ENCODE results near the gene LARP6.

GRCh38 chr15:70845602-70846360 lies 8.2 kb downstream of the LARP6 start:
- TF ChIP-seq, protein P1, sequence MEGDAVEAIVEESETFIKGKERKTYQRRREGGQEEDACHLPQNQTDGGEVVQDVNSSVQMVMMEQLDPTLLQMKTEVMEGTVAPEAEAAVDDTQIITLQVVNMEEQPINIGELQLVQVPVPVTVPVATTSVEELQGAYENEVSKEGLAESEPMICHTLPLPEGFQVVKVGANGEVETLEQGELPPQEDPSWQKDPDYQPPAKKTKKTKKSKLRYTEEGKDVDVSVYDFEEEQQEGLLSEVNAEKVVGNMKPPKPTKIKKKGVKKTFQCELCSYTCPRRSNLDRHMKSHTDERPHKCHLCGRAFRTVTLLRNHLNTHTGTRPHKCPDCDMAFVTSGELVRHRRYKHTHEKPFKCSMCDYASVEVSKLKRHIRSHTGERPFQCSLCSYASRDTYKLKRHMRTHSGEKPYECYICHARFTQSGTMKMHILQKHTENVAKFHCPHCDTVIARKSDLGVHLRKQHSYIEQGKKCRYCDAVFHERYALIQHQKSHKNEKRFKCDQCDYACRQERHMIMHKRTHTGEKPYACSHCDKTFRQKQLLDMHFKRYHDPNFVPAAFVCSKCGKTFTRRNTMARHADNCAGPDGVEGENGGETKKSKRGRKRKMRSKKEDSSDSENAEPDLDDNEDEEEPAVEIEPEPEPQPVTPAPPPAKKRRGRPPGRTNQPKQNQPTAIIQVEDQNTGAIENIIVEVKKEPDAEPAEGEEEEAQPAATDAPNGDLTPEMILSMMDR (IDR thresholded peaks at IDR 0.05 in 8 of 11, conservative IDR thresholded peaks at IDR 0.05 in 3 of 11) = no peak
- TF ChIP-seq POLR2A (IDR thresholded peaks at IDR 0.05) = no peak

Measured in spleen (tissue), 7 donors.